Gastroesophageal sphincter (tissue), 3 donors: Measurements from ENCODE around the gene COL20A1.

Experiments
- EP300 ChIP-seq: sonication (generic); formaldehyde crosslinking; IDR thresholded peaks from one replicate; pipeline ENCODE4 v1.6.1; 2017; ENCODE audit warnings: antibody characterized with exemption, mild to moderate bottlenecking
- POLR2A ChIP-seq, 2 donors: fragments of 450-650 bp; IDR thresholded peaks; one replicate each; pipeline ENCODE4 v1.6.1; 2017; ENCODE audit warnings: antibody characterized with exemption in 2 of 2, mild to moderate bottlenecking in 2 of 2, moderate library complexity in 1 of 2
- POLR2AphosphoS5 ChIP-seq: sonication (generic); formaldehyde crosslinking; IDR thresholded peaks from one replicate; pipeline ENCODE4 v1.6.1; 2017; ENCODE audit warnings: antibody characterized with exemption
- TF ChIP-seq, protein P1 (sequence below), 4 experiments: fragments of 200-600 bp in 2 of 4; fragments of 450-650 bp in 2 of 4; sonication (generic) in 1 of 4; IDR thresholded peaks; one replicate each; pipeline ENCODE4 v1.5.1; 2017 to 2019; ENCODE audit warnings: antibody characterized with exemption in 4 of 4, mild to moderate bottlenecking in 2 of 4, moderate library complexity in 2 of 4

DNA sequence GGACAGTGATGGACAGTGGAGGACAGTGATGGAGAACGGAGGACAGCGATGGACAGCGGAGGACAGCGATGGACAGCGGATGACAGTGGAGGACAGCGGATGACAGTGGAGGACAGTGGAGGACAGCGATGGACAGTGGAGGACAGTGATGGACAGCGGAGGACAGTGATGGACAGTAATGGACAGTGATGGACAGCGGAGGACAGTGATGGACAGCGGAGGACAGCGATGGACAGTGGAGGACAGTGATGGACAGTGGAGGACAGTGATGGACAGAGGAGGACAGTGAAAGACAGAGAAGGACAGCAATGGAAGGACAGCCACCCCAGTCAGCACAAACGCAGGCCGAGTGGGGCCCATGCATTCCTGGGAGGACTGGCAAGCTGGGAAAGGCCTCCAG lies 35.4 kb upstream of the COL20A1 start:
- TF ChIP-seq POLR2A (IDR thresholded peaks at IDR 0.05), result no peak
- TF ChIP-seq EP300, result no peak
- TF ChIP-seq, protein P1, sequence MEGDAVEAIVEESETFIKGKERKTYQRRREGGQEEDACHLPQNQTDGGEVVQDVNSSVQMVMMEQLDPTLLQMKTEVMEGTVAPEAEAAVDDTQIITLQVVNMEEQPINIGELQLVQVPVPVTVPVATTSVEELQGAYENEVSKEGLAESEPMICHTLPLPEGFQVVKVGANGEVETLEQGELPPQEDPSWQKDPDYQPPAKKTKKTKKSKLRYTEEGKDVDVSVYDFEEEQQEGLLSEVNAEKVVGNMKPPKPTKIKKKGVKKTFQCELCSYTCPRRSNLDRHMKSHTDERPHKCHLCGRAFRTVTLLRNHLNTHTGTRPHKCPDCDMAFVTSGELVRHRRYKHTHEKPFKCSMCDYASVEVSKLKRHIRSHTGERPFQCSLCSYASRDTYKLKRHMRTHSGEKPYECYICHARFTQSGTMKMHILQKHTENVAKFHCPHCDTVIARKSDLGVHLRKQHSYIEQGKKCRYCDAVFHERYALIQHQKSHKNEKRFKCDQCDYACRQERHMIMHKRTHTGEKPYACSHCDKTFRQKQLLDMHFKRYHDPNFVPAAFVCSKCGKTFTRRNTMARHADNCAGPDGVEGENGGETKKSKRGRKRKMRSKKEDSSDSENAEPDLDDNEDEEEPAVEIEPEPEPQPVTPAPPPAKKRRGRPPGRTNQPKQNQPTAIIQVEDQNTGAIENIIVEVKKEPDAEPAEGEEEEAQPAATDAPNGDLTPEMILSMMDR (IDR thresholded peaks at IDR 0.05), result no peak
- TF ChIP-seq POLR2AphosphoS5, result no peak
